AG08395 (cell line): ENCODE data around the gene TCTN3.
A peak's percentile ranks its signal among the peaks of the same experiment; 100 is the strongest.
"Not testable (repeated sequence)": the region's sequence is repeated elsewhere in the genome, so short reads cannot be mapped to it uniquely, and the experiment has no call there.

Source experiments
- DNase-seq: peaks from one replicate; pipeline ENCODE4 v3.0.0; 2012; ENCODE audit warnings: mixed read lengths, low spot score

The TCTN3 gene, protein sequence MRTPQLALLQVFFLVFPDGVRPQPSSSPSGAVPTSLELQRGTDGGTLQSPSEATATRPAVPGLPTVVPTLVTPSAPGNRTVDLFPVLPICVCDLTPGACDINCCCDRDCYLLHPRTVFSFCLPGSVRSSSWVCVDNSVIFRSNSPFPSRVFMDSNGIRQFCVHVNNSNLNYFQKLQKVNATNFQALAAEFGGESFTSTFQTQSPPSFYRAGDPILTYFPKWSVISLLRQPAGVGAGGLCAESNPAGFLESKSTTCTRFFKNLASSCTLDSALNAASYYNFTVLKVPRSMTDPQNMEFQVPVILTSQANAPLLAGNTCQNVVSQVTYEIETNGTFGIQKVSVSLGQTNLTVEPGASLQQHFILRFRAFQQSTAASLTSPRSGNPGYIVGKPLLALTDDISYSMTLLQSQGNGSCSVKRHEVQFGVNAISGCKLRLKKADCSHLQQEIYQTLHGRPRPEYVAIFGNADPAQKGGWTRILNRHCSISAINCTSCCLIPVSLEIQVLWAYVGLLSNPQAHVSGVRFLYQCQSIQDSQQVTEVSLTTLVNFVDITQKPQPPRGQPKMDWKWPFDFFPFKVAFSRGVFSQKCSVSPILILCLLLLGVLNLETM

DNA sequence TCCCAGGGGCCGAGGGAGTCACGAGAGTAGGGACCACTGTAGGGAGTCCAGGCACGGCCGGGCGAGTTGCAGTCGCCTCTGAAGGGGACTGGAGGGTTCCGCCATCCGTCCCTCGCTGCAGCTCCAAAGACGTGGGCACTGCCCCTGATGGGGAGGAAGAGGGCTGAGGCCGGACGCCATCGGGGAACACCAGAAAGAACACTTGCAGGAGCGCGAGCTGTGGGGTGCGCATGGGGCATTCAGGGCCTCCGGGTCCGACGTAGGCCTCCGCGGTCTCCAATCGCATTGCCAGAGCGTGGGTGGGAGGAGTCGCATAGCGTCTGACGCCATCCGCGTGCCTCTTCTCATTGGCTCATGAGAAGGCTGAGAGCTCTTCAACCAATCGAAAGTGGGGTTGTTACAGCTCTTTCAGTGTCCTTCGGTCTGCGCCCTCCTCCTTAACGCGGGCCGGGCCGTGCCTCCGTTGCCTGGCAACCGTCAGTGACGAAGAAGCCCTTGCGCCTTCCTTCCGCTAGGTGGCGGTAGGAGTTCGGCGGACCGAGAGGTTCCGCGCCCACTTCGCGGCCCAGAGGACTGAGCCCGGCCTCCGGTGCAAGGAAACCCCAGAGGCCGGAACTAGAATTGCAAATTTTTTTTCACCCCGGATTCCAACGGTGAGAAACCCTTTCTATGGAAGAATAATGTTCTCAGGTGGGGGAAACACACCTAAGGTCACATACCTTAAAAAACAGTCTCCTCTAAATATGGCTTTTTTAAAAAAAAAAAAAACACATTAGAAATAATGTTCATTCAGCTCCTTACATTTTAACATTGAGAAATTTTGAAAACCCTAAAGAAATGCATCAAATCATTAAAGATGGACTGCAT is at the start of gene TCTN3:
TSS of gene TCTN3 (minus strand) at position 260 of the 867 bp plus-strand sequence. CDS start at position 232, 28 bp downstream.
- peak; percentile 99 for DNase-seq

DNA sequence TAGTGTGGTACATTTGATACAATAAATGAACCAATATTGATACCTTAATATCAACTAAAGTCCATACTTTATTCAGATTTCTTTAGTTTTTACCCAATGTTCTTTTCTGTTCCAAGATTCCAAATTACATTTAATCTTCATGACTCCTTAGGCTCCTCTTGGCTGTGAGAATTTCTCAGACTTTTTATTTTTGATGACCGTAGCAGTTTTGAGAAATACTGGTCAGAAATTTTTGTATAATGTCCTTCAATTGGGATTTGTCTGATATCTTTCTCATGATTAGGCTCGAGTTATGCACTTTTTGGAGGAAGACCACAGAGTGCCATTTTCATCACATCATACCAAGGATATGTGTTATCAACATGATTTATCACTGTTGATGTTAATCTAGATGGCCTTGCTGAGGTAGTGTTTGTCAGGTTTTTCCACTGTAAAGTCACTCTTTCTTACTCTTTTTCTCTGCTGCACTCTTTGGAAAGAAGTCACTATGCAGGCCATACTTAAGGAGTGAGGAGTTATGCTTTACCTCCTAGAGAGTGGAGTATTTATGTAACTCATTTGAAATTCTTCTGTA is 49.3 kb upstream of the TCTN3 start:
- DNase-seq = no peak

DNA sequence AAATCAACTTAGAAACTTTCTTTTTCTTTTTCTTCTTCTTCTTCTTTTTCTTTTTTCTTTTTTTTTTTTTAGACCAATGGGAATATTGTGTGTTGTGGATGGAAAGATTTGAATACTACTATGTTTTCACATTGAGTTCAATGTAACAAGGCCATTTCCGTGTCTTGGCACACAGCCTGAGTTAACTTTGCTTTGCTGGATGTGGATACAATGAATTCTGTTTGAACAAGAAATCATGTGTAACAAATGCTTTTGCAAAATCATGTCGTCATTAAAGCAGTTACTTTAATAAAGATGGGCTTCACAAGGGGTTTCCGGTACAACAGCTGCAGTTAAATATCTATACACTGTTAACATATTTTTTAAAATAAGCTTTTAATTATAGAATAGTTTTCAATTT is 48.8 kb upstream of the TCTN3 start:
- no peak for DNase-seq

DNA sequence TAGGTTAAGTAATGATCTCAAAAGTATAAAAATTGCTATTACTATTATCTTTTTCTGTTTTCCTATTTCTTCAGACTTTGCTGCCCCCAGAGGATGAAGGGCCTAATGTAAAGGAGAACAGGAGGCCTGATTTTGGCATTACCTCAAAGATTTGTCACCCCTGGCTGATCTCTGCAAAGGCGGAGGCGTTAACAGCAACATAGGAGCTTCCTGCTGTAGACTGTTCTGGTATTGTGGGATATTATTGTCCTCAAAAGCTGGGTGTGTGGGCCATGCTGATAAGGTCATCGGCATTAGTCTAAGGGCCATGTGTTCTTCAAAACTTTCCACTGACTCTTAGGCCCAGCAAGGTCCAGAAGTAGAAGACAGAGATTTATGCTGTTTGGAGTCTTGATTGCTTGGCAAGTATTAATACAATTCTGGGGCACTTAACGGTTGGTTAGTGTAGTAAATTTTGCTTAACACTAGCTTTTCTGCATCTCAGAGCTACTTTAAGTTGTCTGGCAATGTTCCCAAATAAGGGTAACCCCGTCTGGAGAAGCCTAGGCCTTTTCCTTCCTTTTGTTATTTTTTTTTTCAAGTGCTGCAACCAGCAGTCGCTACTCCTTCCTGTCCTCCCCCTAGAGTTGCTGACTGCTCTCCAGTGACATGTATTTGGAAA is 48.2 kb upstream of the TCTN3 start:
- no peak for DNase-seq

DNA sequence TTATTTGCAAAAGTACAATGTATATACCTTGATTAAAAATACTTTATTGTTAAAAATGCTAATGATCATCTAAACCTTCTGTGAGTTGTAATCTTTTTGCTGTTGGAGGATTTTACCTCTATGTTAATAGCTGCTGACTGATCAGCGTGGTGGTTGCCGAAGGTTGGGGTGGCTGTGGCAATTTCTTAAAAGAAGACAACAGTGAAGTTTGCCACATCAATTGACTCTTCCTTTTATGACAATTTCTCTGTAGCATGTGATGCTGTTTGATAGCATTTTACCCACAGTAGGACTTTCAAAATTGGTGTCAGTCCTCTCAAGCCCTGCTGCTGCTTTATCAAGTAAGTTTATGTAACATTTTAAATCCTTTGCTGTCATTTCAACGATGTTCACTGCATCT is 45.3 kb upstream of the TCTN3 start:
- no peak for DNase-seq

DNA sequence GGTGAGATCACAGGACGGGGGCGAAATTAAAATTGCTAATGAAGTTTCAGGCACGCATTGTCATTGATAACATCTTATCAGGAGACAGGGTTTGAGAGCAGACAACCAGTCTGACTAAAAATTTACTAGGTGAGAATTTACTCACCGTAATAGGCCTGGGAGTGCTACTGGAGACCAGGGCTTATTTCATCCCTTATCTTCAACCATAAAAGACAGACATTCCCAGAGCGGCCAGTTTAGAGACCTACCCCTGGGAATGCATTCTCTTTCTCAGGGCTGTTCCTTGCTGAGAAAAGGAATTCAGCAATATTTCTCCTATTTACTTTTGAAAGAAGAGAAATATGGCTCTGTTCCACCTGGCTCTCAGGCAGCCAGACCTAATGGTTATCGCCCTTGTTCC is 39.2 kb upstream of the TCTN3 start:
- DNase-seq = not testable (repeated sequence)

DNA sequence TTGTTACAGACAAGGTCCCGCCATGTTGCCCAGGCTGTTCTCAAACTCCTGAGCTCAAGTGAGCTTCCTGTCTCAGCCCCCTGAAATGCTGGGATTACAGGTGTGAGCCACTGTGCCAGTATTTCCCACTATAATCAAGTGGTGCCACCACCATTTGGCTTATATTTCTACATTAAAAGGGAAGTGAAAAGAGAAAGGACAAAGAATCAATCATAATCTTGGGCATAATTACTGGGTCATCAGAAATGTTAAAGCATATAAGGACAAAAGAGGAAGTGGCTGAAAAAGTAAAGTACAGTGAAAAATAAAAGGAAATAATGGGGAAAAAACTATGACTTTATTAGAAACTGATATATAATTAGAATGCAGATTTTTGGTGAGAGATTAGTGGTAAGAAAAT is 36.5 kb upstream of the TCTN3 start:
- no peak for DNase-seq

DNA sequence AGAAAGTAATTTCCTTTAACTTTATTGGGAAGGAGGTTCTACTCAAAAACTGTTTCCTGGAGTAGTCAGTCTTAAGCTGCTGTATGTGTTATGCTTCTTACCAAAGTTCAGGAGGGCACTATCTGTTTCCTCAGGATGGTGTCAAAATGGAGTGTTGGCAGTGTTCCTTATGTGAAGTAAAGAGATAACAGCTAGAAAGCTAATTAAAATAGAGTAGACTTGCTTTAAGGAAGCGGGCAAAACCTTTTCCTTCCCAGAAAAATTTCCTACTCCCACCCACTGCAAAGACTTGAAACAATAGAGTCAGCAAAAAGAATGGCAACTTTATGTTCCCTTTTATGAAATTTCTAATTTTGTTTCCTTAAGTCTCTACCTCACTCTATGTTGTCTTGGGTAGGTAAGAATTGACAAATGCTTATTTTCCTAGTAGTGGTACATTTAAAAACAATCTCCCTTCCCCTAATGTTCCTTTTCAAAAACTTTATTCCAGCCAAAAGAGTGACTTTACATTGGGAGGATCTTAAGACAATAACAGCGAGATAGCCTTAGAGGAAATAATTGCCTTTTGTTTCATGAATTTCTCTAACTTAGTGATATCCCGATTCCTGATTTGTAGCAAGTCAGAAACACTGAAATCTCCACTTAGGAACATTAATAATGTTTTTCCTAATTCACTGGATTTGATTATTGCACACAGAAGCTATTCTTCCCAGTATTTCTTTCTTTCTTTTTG is 35.8 kb upstream of the TCTN3 start:
- DNase-seq = no peak

DNA sequence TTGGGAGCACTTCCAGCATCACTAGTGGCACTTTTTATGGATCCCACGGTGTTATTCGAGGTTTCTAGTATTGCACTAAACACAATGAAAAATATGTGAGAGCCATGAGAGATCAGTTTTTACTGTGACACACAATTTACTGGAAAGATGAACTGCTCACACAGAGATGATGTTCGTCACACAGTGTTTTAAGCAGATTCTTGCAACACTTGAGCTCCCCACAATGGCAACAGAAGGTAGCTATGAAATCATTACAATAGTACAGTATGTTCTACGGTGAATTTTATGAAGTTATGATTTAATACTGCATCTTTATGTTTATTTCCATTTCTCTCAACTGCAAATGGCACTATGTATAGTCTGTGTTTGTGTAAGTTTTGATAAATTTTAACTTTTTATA is 34.8 kb upstream of the TCTN3 start:
- DNase-seq = no peak

DNA sequence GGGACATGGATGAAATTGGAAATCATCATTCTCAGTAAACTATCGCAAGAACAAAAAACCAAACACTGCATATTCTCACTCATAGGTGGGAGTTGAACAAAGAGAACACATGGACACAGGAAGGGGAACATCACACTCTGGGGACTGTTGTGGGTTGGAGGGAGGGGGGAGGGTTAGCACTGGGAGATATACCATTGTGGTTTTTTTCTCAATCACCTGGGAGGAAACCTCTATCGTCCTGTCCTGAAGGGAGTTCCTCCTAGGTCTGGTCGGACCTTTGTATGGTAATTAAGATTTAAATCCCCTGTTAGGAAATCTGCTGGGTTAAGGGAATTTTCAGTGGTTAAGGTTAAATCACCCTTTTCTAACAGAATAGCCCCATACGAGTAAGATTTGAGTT is 28.8 kb upstream of the TCTN3 start:
- DNase-seq = not testable (repeated sequence)

DNA sequence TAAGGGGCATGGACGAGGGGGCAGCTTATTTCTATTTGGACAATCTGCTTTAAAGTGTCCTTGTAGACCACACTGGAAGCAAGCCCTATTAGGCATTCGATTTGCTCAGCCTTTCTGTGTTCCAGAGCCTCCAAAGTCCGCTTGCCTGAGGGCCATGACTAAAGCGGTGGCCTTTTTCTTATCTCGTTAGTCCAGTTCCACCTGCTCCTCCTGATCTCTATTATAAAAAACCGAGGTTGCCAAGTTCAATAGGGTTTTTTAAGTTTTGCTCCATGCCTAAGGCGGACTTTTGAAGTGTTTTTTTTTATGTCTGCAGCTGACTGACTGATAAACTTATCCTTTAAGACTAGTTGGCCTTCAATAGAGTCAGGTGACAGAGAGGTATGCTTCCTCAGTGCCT is 27.0 kb upstream of the TCTN3 start:
- not testable (repeated sequence) for DNase-seq

DNA sequence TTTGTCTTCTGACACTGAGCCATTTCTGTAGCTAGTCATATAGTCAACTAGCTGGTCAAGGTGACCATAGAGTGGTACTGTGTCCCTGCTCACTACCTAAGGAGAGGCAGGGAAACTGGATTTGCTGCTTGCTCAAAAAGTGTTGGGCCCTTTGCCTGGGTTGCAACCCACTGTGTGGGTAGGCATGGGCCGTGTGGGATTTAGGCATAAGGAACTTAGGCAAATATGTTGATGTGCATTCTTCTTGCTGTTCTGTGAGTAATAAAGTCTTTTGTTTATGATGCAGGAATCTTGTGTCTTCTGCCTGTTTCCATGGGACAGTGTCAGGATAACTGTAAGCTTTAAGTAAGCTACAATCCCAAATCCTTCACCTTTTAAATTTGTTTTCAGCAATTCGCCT is 23.1 kb upstream of the TCTN3 start:
- DNase-seq = no peak

DNA sequence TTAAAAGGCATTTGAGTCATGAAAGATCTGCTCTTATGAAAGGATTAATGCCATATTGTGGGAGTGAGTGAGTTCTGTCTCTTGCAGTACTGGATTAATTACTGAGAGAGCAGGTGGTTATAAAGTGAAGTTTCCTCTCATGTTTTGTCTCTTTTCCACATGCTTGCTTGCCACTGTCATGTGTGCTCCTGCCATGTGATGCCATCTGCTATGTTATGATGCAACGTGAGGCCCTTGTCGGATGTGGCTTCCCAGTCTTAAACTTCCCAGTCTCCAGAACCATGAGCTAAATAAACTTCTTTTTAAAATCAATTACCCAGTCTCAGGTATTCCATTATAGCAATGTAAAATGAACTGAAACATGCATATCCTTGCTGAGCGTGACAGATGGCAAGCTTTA is 22.7 kb upstream of the TCTN3 start:
- DNase-seq = no peak

DNA sequence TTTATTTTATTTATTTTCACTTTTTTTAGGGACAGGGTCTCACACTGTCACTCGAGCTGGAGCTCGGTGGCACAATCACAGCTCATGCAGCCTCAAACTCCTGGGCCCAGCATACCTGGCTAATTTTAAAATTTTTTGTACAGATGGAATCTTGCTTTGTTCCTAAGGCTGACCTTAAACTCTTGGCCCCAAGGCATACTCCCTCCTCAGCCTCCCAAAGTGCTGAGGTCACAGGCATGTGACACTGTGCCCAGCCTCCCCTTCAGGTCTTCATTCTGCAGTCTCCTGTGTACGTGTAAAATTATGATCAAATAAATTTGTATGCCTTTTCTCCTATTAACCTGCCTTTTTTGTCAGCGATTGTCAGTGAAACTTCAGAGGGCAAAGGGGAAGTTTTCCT is 17.8 kb upstream of the TCTN3 start:
- DNase-seq = no peak

DNA sequence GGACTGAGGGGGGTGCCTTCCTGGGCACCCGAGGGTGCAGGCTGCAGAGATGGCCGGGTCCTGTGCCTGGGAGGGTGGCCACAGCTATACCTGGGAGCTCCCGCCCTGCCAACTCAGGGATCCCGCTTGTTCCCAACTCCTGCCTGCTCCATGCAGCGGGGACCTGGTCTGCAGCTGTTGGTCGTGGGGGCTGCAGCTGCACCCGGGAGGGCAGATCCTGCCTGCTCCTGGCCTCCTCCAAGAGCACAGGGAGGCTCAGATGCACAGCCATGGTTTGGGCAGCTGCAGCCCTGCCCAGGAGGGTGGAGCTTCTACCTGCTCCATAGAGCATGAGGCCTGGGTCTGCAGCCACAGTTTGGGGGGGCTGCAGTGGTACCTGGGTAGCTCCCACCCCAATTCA is 13.3 kb upstream of the TCTN3 start:
- no peak for DNase-seq

DNA sequence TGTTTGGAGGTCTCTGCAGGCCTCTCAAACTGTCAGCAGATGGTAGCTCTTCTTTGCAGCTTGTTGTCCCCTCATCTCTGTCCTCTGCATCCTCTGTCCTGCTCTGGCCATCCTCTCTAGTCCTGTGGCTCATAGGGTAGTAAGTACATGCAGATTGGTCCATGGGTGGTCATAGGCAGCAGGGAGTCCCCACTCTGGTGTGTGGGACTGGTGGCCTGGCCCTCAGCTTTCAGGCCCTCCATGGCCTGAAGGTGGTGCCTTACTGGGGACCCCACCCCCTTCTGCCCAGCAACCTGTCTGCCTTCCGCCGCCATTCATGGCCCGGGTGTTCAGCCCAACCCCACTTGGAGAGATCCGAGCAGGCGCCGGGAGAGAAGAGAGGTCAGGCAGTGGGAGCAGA is 12.8 kb upstream of the TCTN3 start:
- DNase-seq = no peak

DNA sequence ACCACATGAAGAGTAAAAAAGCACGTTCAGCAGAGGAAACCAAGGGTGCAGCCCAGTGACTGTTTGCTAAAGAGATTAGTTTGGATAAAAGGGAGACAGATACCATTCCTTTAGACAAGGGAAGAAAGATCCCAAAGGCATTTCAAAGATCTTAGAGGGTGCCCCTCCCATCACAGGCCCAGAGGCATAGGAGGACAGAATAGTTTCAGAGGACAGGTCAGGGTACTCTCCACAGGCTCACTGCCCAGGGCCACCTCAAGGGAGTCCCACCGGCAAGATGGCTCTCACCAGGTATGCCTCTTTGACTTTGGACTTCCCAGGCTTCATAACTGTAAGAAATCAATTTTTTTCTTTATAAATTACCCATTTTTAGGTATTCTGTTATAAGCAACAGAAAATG is 4.7 kb upstream of the TCTN3 start:
- no peak for DNase-seq

DNA sequence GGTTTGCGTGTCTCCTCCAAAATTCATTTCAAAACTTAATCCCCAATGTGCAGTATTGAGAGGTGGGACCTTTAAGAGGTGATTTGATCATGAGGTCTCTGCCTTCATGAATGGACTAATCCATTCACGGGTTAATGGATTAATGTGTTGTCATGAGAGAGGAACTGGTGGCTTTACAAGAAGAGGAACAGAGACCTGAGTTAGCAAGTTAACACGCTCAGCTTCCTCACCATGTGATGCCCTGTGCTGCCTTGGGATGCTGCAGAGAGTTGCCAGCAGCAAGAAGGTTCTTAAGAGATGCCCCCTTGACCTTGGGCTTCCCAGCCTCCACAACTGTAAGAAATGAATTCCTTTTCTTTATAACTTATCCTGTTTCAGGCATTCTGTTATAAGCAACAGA is 3.7 kb upstream of the TCTN3 start:
- no peak for DNase-seq

DNA sequence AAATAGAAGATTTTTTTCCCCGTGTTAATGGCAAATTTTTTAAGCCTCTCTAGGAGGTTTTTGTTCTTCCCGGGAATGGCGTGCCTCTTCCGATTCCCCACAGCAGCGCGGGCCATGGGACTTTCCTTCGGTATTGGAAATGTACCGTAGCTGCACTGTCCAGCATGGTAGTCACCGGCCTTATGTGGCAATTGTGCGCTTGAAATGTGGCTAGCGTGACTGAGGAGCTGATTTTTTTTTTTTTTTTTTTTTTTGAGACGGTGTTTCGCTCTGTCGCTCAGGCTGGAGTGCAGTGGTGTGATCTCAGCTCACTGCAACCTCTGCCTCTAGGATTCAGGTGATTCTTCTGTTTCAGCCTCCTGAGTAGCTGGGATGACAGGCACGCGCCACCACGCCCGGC is 938 bp upstream of the TCTN3 start:
- no peak for DNase-seq

DNA sequence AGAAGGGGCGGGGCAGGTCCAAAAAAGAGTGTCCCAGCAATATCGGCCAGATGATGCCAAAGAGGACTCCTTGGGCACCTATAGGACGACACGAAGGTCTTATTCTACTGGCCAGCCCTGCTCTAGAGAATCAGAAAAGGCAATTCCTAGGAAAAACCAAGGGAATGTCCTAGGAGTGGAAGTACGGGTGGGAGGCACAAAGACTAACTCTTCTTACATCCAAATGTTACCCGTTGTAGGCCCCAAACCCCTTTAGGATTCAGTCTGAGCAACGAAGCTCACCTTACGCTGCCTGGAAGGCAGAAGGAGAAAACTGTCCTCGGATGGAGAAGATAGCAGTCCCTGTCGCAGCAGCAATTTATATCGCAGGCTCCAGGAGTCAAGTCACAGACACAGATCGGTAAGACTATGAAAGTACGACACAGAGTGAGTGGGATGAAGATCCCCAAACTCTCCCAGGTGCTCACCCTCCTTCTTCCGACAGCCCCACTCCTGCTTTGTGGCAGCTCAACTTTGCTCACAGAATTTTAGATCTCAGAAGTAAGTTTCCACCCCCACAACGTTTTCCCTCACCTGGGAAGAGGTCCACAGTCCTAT is 558 bp downstream of the TCTN3 start:
- peak; percentile 19 for DNase-seq

DNA sequence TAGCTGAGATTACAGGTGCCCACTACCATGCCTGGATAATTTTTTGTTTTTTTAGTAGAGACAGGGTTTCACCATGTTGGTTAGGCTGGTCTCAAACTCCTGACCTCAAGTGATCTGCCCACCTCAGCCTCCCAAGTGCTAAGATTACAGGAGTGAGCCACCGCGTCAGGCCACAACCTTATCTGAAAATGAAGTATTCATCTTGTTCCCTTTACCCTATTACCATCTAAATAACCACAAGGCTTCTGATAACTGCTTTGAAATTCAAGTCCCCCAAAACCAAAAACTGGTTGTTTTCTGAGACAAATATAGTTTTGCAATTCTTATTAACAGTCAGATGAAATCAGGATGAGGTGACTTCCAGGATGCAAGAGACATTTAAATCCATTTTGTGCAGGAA is 2.4 kb downstream of the TCTN3 start:
- DNase-seq = no peak
